Activated naive CD4-positive, alpha-beta T cell treated with anti-CD3 and anti-CD28 coated beads, Interleukin-2, amount 50 U/mL, for 72 hours (primary cell): ENCODE results near the gene RAD1. TPM values are rescaled to one million over a fixed set of nuclear protein-coding genes. Genes with fewer than 3 reads are reported as not detected.
"Not testable (repeated sequence)": the region's sequence is repeated elsewhere in the genome, so short reads cannot be mapped to it uniquely, and the experiment has no call there.

Experiments
- ATAC-seq, 2 donors: fragments of 150-1000 bp; cut with Tn5 transposase; 2 replicates each; pipeline ENCODE4 v1.10.0; 2021; ENCODE audit warnings: mild to moderate bottlenecking in 2 of 2, moderate library complexity in 2 of 2
- DNase-seq, 2 donors: peaks; one replicate each; pipeline ENCODE4 v3.0.0; 2021 to 2022; ENCODE audit warnings: low spot score in 2 of 2
- H3K27ac Mint-ChIP-seq, 2 donors: one replicate each; pipeline ENCODE4 v1.8.0; 2022; ENCODE audit warnings: mild to moderate bottlenecking in 2 of 2, mixed read lengths in 2 of 2
- H3K36me3 Mint-ChIP-seq, 2 donors: one replicate each; pipeline ENCODE4 v1.8.0; 2022; ENCODE audit warnings: mixed read lengths in 2 of 2
- H3K9me3 Mint-ChIP-seq, 2 donors: one replicate each; pipeline ENCODE4 v1.8.0; 2022; ENCODE audit warnings: mixed read lengths in 2 of 2
- total RNA-seq, 2 donors: library from RNA; stranded (reverse); gene quantifications; one replicate each; pipeline ENCODE4 v1.2.3, GENCODE V29; 2022

The RAD1 gene
- total RNA-seq, 2 donors from 2014 or later = 36.8 to 42.6 TPM

DNA sequence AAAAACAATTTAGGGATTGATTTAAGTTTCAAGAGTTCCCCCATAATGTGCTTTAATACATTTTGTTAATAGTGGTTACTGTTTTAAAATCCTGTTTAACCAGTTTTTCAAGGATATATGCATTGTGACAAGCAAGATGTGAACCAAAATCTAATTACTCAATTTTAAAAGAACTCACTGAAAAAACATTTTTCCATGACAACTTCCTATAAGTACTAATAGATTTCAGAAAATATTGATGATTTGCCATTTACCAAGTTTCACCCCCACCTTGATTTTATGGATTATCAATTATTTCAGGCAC, 9.1 kb upstream of the RAD1 start:
- Mint-ChIP-seq H3K36me3 (peaks cover 6 to 28% of the 10 kb centered on the region in 2 donors), H3K27ac (peak overlapping the region; percentile 77 to 79), H3K9me3 (no peaks in the 10 kb centered on the region)
- ATAC-seq (no peak), DNase-seq (no peak)

DNA sequence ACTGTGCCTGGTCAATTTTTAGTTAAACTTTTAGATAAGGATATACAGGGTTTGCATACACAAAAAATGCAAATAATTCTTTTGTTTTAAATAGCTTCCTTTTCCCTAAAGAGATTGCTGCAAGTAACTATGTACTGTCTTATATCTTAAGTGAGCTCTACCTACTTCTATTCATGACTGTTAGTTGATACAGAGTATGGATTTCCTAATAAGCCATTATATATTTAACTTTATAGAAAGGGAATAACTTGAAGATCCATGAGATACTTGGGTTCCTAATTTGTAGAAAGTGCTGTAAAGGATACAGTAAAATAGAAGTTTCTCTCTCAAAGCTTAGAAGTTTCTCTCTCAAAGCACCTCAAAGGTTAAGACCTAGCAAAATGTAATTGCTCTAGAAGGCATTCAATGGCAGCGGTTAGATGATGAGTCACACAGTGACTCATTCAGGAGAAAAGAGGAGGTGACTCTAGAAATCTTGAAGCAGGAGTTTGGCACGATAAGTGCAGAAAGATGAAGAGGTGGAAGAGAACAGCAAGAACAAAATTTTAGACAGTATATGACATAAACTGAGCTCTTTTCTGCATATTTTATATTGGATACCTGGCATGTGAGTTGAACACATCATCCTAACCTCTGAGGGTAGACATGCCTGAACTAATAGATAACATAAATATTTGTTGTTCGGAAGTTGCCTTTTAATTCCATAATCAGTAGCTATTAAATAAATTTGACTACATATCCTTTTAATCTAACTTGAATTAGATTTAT, 8.6 kb upstream of the RAD1 start:
- Mint-ChIP-seq H3K36me3 (peaks cover 6 to 28% of the 10 kb centered on the region in 2 donors), H3K27ac (peak overlapping the region; percentile 77 to 79), H3K9me3 (no peaks in the 10 kb centered on the region)
- DNase-seq = peak in 1 of 2 donors; percentile 27
- peak; percentile 97 to 98 for ATAC-seq

DNA sequence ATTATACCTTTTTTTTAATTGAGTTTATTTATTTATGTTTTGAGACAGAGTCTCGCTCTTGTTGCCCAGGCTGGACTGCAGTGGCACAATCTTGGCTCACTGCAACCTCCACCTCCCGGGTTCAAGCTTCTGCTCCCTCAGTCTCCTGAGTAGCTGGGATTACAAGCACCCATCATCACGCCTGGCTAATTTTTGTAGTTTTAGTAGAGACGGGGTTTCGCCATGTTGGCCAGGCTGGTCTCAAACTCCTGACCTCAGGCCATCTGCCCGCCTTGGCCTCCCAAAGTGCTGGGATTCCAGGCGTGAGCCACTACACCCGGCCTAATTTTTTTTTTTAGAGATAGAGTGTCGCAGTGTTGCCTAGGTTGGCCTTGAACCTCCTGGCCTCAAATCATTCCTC, 8.0 kb upstream of the RAD1 start:
- peak in 1 of 2 donors; percentile 7 for ATAC-seq
- Mint-ChIP-seq H3K36me3 (peaks cover 6 to 28% of the 10 kb centered on the region in 2 donors), H3K27ac (peak overlapping the region; percentile 77 to 79)
- DNase-seq, H3K9me3 Mint-ChIP-seq: not testable (repeated sequence)

DNA sequence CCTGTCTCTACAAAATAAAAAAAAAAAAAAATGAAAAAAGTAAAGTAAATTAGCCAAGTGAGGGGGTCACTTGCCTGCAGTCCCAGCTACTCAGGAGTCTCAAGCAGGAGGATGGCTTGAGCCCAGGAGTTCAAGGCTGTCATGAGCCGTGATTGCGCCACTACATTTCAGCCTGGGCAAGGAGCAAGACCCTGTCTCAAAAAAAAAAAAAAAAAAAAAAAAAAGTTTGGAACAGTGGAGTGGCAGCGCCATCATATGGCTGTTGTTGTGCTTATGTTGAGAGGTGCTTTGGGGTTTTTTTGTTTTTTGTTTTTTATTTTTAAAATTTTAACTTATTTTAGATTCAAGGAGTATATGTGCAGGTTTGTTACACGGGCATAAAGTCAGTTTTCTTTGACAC, 3.8 kb upstream of the RAD1 start:
- DNase-seq = no peak
- no peak for ATAC-seq
- Mint-ChIP-seq H3K27ac (peak overlapping the region in 1 of 2 donors; percentile 79), H3K9me3 (no peaks in the 10 kb centered on the region), H3K36me3 (peaks cover 21 to 26% of the 10 kb centered on the region in 2 donors)

DNA sequence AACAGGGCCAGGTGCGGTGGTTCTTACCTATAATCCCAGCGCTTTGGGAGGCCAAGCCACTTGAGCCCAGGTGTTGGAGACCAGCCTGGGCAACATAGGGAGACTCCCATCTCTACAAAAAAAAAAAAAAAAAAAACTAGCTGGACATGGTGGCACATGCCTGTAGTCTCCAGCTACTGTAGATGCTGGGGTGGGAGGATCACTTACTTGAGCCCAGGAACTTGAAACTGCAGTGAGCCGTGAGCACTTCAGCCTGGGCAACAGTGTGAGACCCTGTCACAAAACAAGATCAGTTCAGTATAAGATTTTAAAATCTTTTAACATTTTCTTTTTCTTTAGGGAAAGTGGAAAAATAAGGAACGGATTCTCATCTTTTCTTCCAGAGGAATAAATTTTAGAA, 2.7 kb upstream of the RAD1 start:
- H3K27ac Mint-ChIP-seq = peak overlapping the region in 1 of 2 donors; percentile 6
- DNase-seq (no peak), ATAC-seq (no peak)
- peaks cover 22 to 27% of the 10 kb centered on the region in 2 donors for H3K36me3 Mint-ChIP-seq
- no peaks in the 10 kb centered on the region for H3K9me3 Mint-ChIP-seq

DNA sequence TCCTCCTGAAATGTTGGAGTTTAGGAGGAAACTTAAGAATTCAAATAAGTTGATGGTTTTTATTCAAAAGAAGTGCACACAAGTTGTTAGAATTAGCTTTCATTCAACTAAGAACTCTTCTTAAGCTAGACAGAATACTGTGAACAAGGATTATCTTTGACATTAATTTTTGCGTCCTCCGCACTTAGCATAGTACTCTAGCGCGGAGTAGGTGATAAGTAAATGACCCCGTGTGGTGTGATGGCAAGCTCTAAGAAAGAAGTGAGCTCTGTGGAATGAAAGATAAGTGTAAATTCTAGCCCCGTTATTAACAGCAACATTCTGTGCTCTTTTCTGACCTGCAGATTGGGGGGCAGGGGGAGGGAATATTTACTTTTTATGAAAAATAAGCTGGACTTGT, 1.2 kb upstream of the RAD1 start:
- DNase-seq (no peak), ATAC-seq (no peak)
- no peak overlapping the region for H3K27ac Mint-ChIP-seq
- peaks cover 28 to 35% of the 10 kb centered on the region in 2 donors for H3K36me3 Mint-ChIP-seq
- no peaks in the 10 kb centered on the region for H3K9me3 Mint-ChIP-seq

DNA sequence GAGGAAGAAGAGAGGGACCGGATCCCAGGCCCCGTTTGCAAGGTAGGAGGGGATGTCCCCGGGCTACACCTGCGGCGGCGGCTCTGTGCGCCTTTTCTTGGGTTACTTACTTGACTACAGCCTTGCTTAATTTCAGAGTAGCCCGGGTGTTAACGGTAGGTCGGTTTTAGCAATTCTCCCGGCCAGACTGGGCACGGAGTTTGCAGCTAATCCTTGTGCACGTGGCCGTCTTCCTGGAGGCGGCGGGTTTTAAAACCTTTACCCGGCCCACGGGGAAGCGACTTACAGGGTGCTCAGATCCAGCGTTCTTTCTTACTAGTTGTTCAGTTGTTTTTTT, 520 bp upstream of the RAD1 start:
- Mint-ChIP-seq H3K9me3 (no peaks in the 10 kb centered on the region), H3K36me3 (peaks cover 30 to 35% of the 10 kb centered on the region in 2 donors), H3K27ac (no peak overlapping the region)
- peak in 1 of 2 donors; percentile 27 for ATAC-seq
- peak in 1 of 2 donors; percentile 15 for DNase-seq

DNA sequence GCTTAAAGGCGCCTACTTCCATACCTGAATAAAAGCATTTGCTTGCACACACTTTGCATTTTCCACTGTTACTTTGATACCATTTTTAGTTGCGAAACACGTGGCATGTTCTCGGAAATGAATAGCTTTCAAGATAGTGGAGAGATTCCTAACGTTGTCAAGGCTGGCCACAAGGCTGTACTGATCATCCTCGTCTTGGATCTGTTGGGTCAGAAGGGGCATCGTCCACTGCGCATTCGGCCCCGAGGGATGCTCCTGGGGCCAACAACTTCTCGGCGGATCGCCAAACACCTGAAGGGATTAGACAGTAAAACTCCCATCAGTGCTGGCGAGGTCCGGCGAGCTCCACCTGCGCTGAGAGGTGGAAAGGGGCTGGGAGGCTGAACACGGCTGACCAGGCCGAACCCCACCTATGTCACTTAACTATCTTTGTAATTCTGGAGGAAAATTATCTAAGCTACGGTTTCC, 599 bp downstream of the RAD1 start:
- Mint-ChIP-seq H3K9me3 (no peaks in the 10 kb centered on the region), H3K27ac (no peak overlapping the region), H3K36me3 (peaks cover 32 to 35% of the 10 kb centered on the region in 2 donors)
- DNase-seq = no peak
- ATAC-seq = peak; percentile 7 to 43

DNA sequence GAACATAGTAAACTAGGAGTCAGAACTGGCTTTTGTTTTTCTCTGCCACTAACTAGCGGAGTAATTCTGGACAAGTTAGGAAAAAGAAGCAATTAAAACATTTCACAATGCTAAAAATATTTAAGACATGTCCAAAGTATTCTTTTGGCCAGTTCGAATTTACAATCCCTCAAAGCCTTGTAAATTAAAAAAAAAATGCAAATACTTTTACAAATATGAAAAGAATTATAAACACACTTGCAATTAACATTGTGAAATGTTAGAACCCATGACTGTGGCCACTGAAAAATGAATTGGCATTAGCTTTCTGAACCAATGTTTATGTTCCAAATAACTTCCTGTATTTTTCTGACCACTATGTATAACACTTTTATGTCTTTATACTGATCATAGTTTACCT, 2.2 kb downstream of the RAD1 start:
- peaks cover 35 to 43% of the 10 kb centered on the region in 2 donors for H3K36me3 Mint-ChIP-seq
- no peaks in the 10 kb centered on the region for H3K9me3 Mint-ChIP-seq
- no peak for ATAC-seq
- H3K27ac Mint-ChIP-seq = no peak overlapping the region
- DNase-seq = no peak

DNA sequence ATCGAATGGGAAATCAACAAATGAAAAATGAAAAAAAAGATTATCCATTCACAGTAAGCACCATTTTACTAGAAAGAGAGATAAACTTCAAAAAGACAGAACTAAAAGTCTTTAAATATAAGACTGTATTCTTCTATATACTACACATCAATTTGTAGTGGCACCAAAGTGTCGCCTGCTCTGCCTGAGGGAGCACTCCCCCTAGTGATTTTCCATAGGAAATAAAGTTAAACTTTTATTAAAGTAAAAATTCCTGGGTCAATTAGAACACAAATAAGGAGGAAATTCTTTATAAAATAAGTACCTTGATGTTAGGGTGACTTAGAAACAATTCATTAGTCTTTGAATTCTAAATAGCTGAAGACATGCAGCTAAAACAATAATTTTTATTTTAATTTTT, 9.7 kb downstream of the RAD1 start:
- Mint-ChIP-seq H3K36me3 (peaks cover 4 to 12% of the 10 kb centered on the region in 2 donors), H3K9me3 (no peaks in the 10 kb centered on the region), H3K27ac (no peak overlapping the region)
- DNase-seq (no peak), ATAC-seq (no peak)

DNA sequence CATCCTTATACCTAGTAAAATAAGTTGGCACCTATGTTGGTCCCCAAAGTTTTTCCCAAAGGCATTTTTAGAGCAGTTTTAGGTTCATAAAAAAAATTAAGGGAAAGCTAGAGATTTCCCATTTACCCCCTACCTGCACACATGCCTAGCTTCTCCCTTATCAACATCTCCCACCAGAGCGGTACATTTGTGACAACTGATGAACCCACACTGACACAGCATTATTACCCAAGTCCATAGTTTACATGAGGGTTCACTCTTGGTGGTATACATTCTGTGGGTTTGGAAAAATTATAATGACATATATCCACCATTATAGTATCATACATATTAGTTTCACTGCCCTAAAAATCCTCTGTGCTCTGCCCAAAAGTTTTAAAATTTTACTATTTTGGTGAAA, 12.0 kb downstream of the RAD1 start:
- H3K36me3 Mint-ChIP-seq = peaks cover under 1 to 4% of the 10 kb centered on the region in 2 donors
- no peaks in the 10 kb centered on the region for H3K9me3 Mint-ChIP-seq
- peak overlapping the region in 1 of 2 donors; percentile 38 for H3K27ac Mint-ChIP-seq
- no peak for DNase-seq
- no peak for ATAC-seq

DNA sequence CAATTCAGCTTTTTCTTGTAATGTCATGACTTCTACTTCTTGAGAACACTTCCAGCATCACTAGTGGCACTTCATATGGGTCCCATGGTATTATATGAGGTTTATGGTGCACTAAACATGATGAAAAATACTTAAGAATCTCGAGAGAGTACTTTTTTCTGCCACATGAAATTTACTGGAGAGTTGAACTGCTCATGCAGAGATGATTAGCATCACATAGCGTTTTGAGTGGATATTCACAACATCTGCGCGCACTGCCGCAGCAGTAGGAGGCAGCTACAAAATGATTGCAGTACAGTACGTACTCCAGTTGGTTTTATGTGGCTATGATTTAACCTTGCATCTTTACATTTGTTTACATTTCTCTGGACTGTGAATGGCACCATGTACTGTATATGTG, 14.7 kb downstream of the RAD1 start:
- Mint-ChIP-seq H3K36me3 (peaks cover 0 to 4% of the 10 kb centered on the region in 2 donors), H3K27ac (no peak overlapping the region), H3K9me3 (no peaks in the 10 kb centered on the region)
- ATAC-seq (no peak), DNase-seq (no peak)

DNA sequence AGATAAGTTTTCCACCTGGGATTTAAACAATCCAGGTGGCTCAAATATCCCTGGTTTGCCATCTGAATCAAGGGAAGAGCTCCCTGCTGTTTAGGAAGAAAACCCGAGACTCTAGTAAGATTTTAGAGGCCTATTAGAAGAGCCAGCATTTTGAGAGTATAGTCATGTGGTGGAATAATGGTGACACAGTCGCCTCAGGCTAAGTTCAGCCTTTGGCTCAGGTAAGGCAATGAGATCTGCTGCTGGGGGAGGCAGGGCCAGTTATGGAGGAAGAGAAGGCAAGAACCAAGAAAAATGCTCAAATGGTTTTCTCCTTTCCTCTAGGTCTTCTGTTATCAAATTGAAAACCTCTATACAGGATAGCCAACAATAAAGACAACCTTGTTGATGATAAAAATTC, 16.2 kb downstream of the RAD1 start:
- Mint-ChIP-seq H3K27ac (no peak overlapping the region), H3K36me3 (no peaks in the 10 kb centered on the region), H3K9me3 (no peaks in the 10 kb centered on the region)
- DNase-seq (no peak), ATAC-seq (no peak)

DNA sequence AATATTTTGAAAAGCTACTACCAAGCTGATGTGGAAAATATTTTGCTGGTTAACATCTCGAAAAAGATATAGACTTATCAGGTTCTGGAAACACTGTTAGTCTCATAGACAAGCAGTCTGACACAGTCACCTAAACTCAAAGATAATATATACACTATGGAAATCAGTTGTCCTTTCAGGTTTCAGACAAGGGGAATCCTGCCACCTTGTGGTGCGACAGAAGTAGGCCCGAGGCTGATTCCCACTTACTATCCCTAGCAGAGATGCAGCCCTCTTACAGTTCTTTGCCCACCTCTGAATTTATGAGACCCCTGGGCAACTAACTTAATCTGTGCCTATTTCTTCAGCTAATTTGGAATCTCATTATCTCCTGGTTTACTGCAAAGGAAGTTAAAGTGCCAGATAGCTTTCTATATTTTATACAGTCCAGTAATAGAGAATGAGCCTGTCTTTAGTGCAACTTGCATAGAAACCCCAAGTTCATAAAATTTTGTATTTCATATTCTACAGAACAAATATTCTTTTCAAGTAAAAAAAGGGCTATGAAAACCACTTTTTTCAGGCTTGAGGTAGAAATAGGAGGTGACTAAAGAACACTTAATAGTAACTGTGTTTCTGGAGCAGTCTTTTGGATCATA, 16.9 kb downstream of the RAD1 start:
- DNase-seq = peak in 1 of 2 donors; percentile 52

DNA sequence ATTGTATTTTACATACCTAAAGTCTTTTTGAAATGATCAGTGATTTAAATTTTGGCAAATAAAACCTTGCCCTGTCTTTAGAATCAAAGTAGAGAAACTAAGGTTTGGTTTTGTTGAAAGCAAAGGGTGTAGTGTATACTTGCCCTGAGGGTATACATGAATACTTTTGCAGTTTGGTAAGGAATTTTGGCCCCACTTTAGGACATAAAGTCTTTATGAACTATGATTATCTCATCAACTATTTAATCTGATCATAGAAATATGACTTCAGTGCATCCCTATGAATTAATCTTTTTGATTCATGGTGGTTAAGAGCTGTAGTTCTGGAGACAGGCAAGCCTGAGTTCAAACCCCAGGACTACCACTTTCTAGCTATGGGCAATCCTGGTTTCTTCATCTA, 17.7 kb downstream of the RAD1 start:
- Mint-ChIP-seq H3K9me3 (no peaks in the 10 kb centered on the region), H3K27ac (no peak overlapping the region), H3K36me3 (no peaks in the 10 kb centered on the region)
- no peak for DNase-seq
- no peak for ATAC-seq

More for the DNA sequence above, 16.9 kb downstream of the RAD1 start:
- Mint-ChIP-seq H3K27ac (no peak overlapping the region), H3K36me3 (no peaks in the 10 kb centered on the region), H3K9me3 (no peaks in the 10 kb centered on the region)
- peak; percentile 64 to 75 for ATAC-seq

DNA sequence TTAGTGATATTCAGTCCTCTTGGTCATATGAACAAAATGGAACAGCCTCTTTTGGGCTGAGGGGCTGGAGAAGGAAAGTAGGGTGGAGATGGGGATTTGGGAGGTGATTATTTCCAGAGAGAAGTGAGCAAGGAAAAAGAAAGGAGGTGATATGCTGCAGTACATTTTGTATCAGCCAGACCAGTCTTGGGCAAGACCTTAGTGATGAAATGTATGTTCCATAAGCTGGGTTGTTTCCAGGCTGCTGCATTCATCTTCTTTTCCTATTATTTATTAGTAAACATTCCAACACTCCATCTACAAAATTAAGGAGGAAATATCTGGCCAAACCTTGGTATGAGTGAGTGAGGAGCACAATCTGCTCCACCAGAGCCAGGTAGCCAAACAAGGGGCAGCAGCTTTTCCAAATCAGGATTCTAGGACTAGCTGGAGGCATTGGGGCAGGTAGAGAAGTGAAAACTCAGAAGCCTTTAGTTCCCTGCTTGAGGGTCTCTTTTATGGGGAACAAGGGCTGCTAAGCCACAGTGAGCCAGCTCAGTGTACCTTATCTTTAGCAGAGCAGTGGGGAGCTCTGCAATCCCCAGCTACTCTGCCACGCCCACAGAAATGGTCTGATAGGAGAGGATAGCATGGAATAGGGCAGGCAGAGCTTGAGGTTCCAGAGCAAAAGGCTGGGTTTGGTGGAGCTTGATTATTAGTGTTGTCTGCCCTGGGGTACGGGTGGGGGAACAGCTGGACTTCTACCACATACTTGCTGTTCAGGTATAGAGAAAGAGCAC, 19.5 kb downstream of the RAD1 start:
- Mint-ChIP-seq H3K27ac (no peak overlapping the region), H3K36me3 (no peaks in the 10 kb centered on the region), H3K9me3 (no peaks in the 10 kb centered on the region)
- no peak for ATAC-seq
- DNase-seq = no peak

DNA sequence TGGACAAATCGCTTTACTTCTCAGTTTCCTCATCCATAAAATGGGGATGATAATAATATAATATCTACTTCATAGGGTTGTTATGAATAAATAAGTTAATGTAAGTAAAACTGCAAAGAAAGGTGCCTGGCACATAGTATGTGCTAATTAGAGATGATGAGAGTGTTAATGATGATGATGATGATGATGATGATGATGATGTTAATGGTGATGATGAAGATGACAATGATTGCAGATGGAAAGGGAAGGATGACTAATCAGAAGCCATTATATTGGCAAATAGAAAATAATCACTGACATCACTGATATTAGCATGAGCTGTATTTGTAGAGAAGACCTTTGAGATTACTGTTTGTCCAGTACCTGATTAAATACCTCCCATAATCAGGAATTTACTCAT, 20.6 kb downstream of the RAD1 start:
- ATAC-seq (no peak), DNase-seq (no peak)
- H3K9me3 Mint-ChIP-seq = no peaks in the 10 kb centered on the region
- H3K27ac Mint-ChIP-seq = no peak overlapping the region
- H3K36me3 Mint-ChIP-seq = no peaks in the 10 kb centered on the region
